Stimulated activated CD8-positive, alpha-beta memory T cell treated with anti-CD3 and anti-CD28 coated beads, Interleukin-15, amount 100 ng/mL, for 4 hours (primary cell): ENCODE measurements around the gene IL12RB1.
"Not testable (repeated sequence)": the region's sequence is repeated elsewhere in the genome, so short reads cannot be mapped to it uniquely, and the experiment has no call there.

Source experiments
- DNase-seq, 2 donors: peaks; one replicate each; pipeline ENCODE4 v3.0.0-alpha.2; 2020; ENCODE audit warnings: low read depth in 2 of 2

The IL12RB1 gene

GRCh38 chr19:18112989-18113478 is 26.3 kb upstream of the IL12RB1 start:
- DNase-seq, result peak in 1 of 2 donors; percentile 62

- no peak for DNase-seq
These were observed 24.0 kb upstream of the IL12RB1 start for GRCh38 chr19:18110609-18111232.

GRCh38 chr19:18109733-18110608 is 23.2 kb upstream of the IL12RB1 start:
- DNase-seq, result no peak

- DNase-seq, result no peak
These were observed 22.6 kb upstream of the IL12RB1 start for GRCh38 chr19:18109341-18109732.

GRCh38 chr19:18108897-18109296 is 22.2 kb upstream of the IL12RB1 start:
- DNase-seq, result no peak

GRCh38 chr19:18107235-18107634 is 20.5 kb upstream of the IL12RB1 start:
- DNase-seq, result no peak

GRCh38 chr19:18105259-18105658 is 18.5 kb upstream of the IL12RB1 start:
- DNase-seq, result not testable (repeated sequence)

- DNase-seq, result no peak
These were observed 18.0 kb upstream of the IL12RB1 start for GRCh38 chr19:18104793-18105131.

GRCh38 chr19:18102916-18103542 is 16.3 kb upstream of the IL12RB1 start:
- no peak for DNase-seq

- no peak for DNase-seq
These were observed 14.5 kb upstream of the IL12RB1 start for GRCh38 chr19:18101268-18101667.

GRCh38 chr19:18100710-18101109 is 14.0 kb upstream of the IL12RB1 start:
- no peak for DNase-seq

- DNase-seq, result no peak
These were observed 12.9 kb upstream of the IL12RB1 start for GRCh38 chr19:18099623-18099995.

GRCh38 chr19:18098891-18099622 is 12.3 kb upstream of the IL12RB1 start:
- no peak for DNase-seq

GRCh38 chr19:18097993-18098890 is 11.5 kb upstream of the IL12RB1 start:
- DNase-seq, result no peak

GRCh38 chr19:18097217-18097992 is 10.7 kb upstream of the IL12RB1 start, which contains the start of gene MAST3:
Gene MAST3 (plus strand): TSS chr19:18097778. CDS start chr19:18097793, 15 bp downstream.
- DNase-seq, result peak; percentile 72 to 80

GRCh38 chr19:18096258-18096657 is 9.5 kb upstream of the IL12RB1 start:
- no peak for DNase-seq

GRCh38 chr19:18093439-18094161 is 6.9 kb upstream of the IL12RB1 start:
- DNase-seq, result no peak

GRCh38 chr19:18091217-18091608 is 4.5 kb upstream of the IL12RB1 start:
- DNase-seq, result peak; percentile 70 to 83

GRCh38 chr19:18090545-18091216 is 3.9 kb upstream of the IL12RB1 start:
- no peak for DNase-seq
